ENCODE results near the gene PSMF1. TPM values are rescaled to one million over a fixed set of nuclear protein-coding genes. Genes with fewer than 3 reads are reported as not detected.
A peak's percentile ranks its signal among the peaks of the same experiment; 100 is the strongest.

The PSMF1 gene
- total and polyA plus RNA-seq, 8 donors = 22.0 to 297 (median 43.2) TPM

GRCh38 chr20:1185790-1186334, 67.5 kb downstream of the PSMF1 start:
- Histone ChIP-seq H3K9me3 (no peaks in the 10 kb centered on the region), H3K4me3 (peak overlapping the region; percentile 47 to 73 (median 55)), H3K4me1 (peaks cover 12 to 28% (median 21%) of the 10 kb centered on the region in 4 donors), H3K27me3 (peaks cover 6 to 46% (median 25%) of the 10 kb centered on the region in 3 donors), H3K27ac (peak overlapping the region in 1 of 5 donors; percentile 49), H3K36me3 (peaks cover 0 to 5% (median 1%) of the 10 kb centered on the region in 4 donors)
- TF ChIP-seq EP300 (IDR thresholded peaks at IDR 0.05) (no peak), CTCF (IDR thresholded peaks at IDR 0.05) (peak in 3 of 7 experiments; percentile 7 to 47 (median 32))
- peak; percentile 49 to 82 for DNase-seq
- WGBS, 5 donors = 6 to 8% (median 7%) methylated on average over 15 to 20 of the region's 20 CpGs
- intact Hi-C loops (cut with DNase I; ENCODE audit: low total_unique reads) = no loop called here

DNA sequence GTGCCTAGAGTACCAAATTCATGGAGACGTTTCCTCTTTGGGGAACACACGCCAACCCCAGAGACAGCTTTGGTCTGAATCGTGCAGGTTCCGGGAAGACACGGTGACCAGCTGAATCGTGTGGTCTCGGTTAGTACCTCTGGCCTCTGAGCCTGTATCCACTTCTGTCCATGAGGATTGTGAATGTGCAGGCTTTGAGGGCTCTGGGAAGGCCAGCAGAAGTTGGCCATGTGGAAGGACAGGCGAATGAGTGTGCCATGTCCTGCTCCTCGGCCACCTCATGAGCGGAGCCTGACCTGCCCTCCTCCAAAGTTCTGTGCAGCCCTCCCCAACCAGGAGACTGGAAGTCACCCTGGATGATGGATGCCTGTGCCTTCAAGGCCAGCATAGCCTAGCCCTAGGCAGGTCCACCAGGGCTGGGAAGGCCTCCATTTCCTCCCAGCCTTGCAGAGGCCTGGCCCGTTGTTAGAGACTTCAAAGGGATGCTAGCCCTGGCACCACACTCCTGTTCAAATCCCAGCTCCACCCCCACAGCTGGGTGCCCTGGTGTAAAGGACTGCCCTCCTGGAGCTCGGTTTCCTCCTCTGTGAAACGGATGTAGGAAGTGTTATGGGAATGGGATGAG, 68.1 kb downstream of the PSMF1 start:
- no peak for TF ChIP-seq POLR2A (IDR thresholded peaks at IDR 0.05)
- TF ChIP-seq EP300 (IDR thresholded peaks at IDR 0.05) = no peak
- TF ChIP-seq POLR2AphosphoS5 (IDR thresholded peaks at IDR 0.05) = no peak
- no peak for TF ChIP-seq CTCF (IDR thresholded peaks at IDR 0.05)

DNA sequence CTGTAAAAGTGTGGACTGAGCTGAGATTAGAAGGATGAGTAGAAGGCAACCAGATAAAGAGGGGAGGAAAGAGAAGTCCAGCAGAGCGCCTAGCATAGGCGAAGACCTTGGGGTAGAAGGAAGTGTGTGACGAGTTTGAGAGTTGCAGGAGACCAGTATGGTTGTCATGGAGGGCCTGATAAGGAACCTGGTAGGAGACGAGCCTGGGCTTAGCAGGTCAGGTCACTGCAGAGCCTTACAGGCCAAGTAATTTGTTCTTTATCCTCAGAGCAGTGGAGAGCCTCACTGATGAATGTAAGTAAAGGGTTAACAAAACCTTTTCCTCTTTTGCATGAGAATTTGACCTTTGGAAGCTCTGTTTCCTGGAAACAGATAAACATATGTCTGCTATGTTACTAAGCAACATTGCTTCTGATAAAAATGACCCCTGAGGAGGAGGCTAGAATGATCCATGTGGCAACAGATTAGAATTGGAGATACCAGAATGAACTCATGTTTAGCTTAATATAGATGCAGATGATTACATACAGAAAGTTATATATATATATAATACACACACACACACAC, 69.3 kb downstream of the PSMF1 start:
- no peak overlapping the region for H3K4me3 ChIP-seq
- TF ChIP-seq POLR2AphosphoS5 (IDR thresholded peaks at IDR 0.05) = no peak
- TF ChIP-seq EP300 (IDR thresholded peaks at IDR 0.05) = no peak
- no peak for TF ChIP-seq CTCF (IDR thresholded peaks at IDR 0.05)
- TF ChIP-seq POLR2A (IDR thresholded peaks at IDR 0.05) = no peak
- intact Hi-C loops (cut with DNase I; ENCODE audit: low total_unique reads) = no loop called here
- no peaks in the 10 kb centered on the region for H3K9me3 ChIP-seq
- peaks cover 12 to 28% (median 21%) of the 10 kb centered on the region in 4 donors for H3K4me1 ChIP-seq
- no peaks in the 10 kb centered on the region for H3K36me3 ChIP-seq
- WGBS, 5 donors = 49 to 66% (median 57%) methylated on average over 4 of the region's 4 CpGs
- peaks cover 6 to 45% (median 25%) of the 10 kb centered on the region in 3 donors for H3K27me3 ChIP-seq
- peak in 1 of 2 donors; percentile 54 for DNase-seq
- H3K27ac ChIP-seq = no peak overlapping the region

More for the DNA sequence above, 68.1 kb downstream of the PSMF1 start:
- H3K9me3 ChIP-seq = no peaks in the 10 kb centered on the region
- no peak for DNase-seq
- H3K27me3 ChIP-seq = peaks cover 6 to 46% (median 25%) of the 10 kb centered on the region in 3 donors
- 53 to 79% (median 76%) methylated on average over 8 to 13 of the region's 13 CpGs for WGBS, 5 donors
- H3K27ac ChIP-seq = no peak overlapping the region
- intact Hi-C loops (cut with DNase I; ENCODE audit: low total_unique reads) = no loop called here
- no peak overlapping the region for H3K4me3 ChIP-seq
- H3K4me1 ChIP-seq = peaks cover 12 to 28% (median 21%) of the 10 kb centered on the region in 4 donors
- H3K36me3 ChIP-seq = no peaks in the 10 kb centered on the region

DNA sequence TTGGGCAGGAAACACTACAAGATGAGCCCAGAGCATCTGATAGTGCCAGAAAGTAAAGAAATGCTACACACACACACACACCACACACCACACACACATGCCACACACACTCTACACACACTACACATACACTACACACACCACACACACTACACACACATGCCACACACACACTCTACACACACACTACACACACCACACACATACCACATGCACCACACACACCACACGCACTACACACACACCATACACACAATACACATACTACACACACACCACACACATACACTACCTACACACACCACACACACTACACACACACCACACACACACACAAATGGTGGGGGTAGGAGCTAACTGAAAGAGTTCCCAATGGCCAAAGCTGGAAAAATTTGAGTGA, 69.9 kb downstream of the PSMF1 start:
- no peaks in the 10 kb centered on the region for H3K9me3 ChIP-seq
- peaks cover 12 to 28% (median 21%) of the 10 kb centered on the region in 4 donors for H3K4me1 ChIP-seq
- no peaks in the 10 kb centered on the region for H3K36me3 ChIP-seq
- no peak for TF ChIP-seq POLR2A (IDR thresholded peaks at IDR 0.05)
- TF ChIP-seq POLR2AphosphoS5 (IDR thresholded peaks at IDR 0.05) = no peak
- no peak for TF ChIP-seq EP300 (IDR thresholded peaks at IDR 0.05)
- TF ChIP-seq CTCF (IDR thresholded peaks at IDR 0.05) = no peak
- no peak overlapping the region for H3K27ac ChIP-seq
- DNase-seq = no peak
- H3K27me3 ChIP-seq = peaks cover 6 to 39% (median 25%) of the 10 kb centered on the region in 3 donors
- H3K4me3 ChIP-seq = no peak overlapping the region
- intact Hi-C loops (cut with DNase I; ENCODE audit: low total_unique reads) = no loop called here
- WGBS, 5 donors = 88 to 100% (median 100%) methylated on average over 1 of the region's 1 CpG

All from stomach (tissue), 9 donors.